DND-41 (cell line): ENCODE results near the gene G0S2.

Experiments
- ATAC-seq: fragments of 200-7000 bp; cut with Tn5 transposase; 3 replicates; pipeline ENCODE4 v1.9.1; 2021; ENCODE audit warnings: low read depth; ENCODE audit not compliant: insufficient read depth
- DNase-seq: peaks from one replicate; pipeline ENCODE4 v3.0.0-alpha.2; 2020
- H2AFZ ChIP-seq: 2 replicates; pipeline ENCODE4 v1.6.0; 2012; ENCODE audit warnings: low read depth, low read length
- H3K27ac ChIP-seq: 2 replicates; pipeline ENCODE4 v1.5.1; 2012; ENCODE audit warnings: low read length, inconsistent platforms
- H3K27me3 ChIP-seq: fragments of 200-600 bp; sonication (generic); 2 replicates; pipeline ENCODE4 v1.6.0; 2012; ENCODE audit warnings: low read length, mild to moderate bottlenecking, inconsistent platforms; ENCODE audit not compliant: insufficient read depth, poor library complexity
- H3K36me3 ChIP-seq: 2 replicates; pipeline ENCODE4 v1.5.1; 2012; ENCODE audit warnings: low read length, inconsistent platforms; ENCODE audit not compliant: insufficient read depth
- H3K4me1 ChIP-seq: 2 replicates; pipeline ENCODE4 v1.5.1; 2012; ENCODE audit warnings: mild to moderate bottlenecking, low read length; ENCODE audit not compliant: insufficient read depth
- H3K4me2 ChIP-seq: 2 replicates; pipeline ENCODE4 v1.6.0; 2012; ENCODE audit warnings: mild to moderate bottlenecking, moderate library complexity, low read length, inconsistent platforms; ENCODE audit not compliant: insufficient read depth
- H3K4me3 ChIP-seq, 2 experiments: fragments of 200-600 bp in 1 of 2; shearing (Covaris generic) in 1 of 2; 2 replicates each; pipeline ENCODE4 v1.5.1; 2012 to 2016; ENCODE audit warnings: inconsistent platforms in 2 of 2, low read length in 2 of 2, mild to moderate bottlenecking in 2 of 2, low read depth in 1 of 2, moderate library complexity in 1 of 2
- H3K79me2 ChIP-seq: 2 replicates; pipeline ENCODE4 v1.6.0; 2012; ENCODE audit warnings: low read length, inconsistent platforms; ENCODE audit not compliant: insufficient read depth
- H3K9ac ChIP-seq: 2 replicates; pipeline ENCODE4 v1.6.0; 2012; ENCODE audit warnings: low read depth, mild to moderate bottlenecking, inconsistent platforms, low read length, moderate library complexity
- H3K9me3 ChIP-seq: 2 replicates; pipeline ENCODE4 v1.5.1; 2012; ENCODE audit warnings: low read length, moderate library complexity, mild to moderate bottlenecking, inconsistent platforms; ENCODE audit not compliant: insufficient read depth, severe bottlenecking
- H4K20me1 ChIP-seq: 2 replicates; pipeline ENCODE4 v1.6.0; 2012; ENCODE audit warnings: low read length; ENCODE audit not compliant: insufficient read depth
- EZH2 ChIP-seq: IDR thresholded peaks from 3 replicates; pipeline ENCODE4 v1.6.1; 2012; ENCODE audit warnings: borderline replicate concordance, low read depth, mild to moderate bottlenecking, moderate library complexity, low read length, inconsistent platforms; ENCODE audit not compliant: severe bottlenecking
- TF ChIP-seq, protein P1 (sequence below): IDR thresholded peaks from 2 replicates; pipeline ENCODE4 v1.5.1; 2012; ENCODE audit warnings: borderline replicate concordance, low read length, moderate library complexity, mild to moderate bottlenecking; ENCODE audit not compliant: poor library complexity, severe bottlenecking; ENCODE audit errors: extremely low read depth

The G0S2 gene

DNA sequence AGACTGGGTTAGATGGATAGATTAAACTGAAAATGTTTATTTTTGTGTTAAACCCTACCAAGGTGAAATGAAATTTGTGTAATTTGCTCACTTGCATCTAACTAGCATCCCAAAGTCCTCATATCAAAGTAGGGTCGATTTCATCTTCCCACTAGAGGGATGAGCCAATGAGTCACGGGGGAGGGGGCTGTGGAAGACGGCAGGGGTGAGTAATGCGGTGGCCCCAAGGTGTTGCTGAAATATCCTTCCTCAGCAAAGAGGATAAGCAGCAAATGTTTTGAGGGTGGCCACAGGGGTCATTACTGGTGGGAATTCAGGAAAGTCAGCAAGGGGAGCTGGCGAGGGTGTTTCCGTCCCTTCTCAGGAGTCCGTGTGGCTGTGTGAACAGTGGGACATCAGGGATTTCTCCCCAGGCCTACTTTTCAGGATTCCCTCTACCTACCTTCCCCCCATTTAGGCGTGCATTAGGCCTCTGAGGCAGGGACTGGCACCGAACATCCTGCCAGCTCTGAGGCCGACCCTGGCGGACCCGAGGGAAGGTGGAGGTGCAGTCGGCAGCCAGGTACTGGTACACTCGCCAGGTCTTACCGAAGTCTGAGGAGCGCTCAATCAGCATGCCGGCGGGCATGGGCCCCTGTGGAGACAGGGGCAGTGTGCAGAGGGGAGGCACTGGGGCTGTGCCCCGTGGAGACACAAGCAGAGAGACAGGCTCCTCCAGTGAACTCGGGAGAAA, 41.0 kb upstream of the G0S2 start:
- Histone ChIP-seq H3K9ac (no peak overlapping the region), H3K4me3 (no peak overlapping the region), H3K27me3 (peaks cover 5% of the 10 kb centered on the region), H3K27ac (no peak overlapping the region), H2AFZ (no peak overlapping the region), H3K4me2 (no peak overlapping the region), H3K4me1 (no peaks in the 10 kb centered on the region), H4K20me1 (no peaks in the 10 kb centered on the region), H3K36me3 (no peaks in the 10 kb centered on the region), H3K79me2 (no peaks in the 10 kb centered on the region), H3K9me3 (no peaks in the 10 kb centered on the region)
- DNase-seq (no peak), ATAC-seq (no peak)
- no peak for TF ChIP-seq EZH2
- TF ChIP-seq, protein P1, sequence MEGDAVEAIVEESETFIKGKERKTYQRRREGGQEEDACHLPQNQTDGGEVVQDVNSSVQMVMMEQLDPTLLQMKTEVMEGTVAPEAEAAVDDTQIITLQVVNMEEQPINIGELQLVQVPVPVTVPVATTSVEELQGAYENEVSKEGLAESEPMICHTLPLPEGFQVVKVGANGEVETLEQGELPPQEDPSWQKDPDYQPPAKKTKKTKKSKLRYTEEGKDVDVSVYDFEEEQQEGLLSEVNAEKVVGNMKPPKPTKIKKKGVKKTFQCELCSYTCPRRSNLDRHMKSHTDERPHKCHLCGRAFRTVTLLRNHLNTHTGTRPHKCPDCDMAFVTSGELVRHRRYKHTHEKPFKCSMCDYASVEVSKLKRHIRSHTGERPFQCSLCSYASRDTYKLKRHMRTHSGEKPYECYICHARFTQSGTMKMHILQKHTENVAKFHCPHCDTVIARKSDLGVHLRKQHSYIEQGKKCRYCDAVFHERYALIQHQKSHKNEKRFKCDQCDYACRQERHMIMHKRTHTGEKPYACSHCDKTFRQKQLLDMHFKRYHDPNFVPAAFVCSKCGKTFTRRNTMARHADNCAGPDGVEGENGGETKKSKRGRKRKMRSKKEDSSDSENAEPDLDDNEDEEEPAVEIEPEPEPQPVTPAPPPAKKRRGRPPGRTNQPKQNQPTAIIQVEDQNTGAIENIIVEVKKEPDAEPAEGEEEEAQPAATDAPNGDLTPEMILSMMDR = no peak

DNA sequence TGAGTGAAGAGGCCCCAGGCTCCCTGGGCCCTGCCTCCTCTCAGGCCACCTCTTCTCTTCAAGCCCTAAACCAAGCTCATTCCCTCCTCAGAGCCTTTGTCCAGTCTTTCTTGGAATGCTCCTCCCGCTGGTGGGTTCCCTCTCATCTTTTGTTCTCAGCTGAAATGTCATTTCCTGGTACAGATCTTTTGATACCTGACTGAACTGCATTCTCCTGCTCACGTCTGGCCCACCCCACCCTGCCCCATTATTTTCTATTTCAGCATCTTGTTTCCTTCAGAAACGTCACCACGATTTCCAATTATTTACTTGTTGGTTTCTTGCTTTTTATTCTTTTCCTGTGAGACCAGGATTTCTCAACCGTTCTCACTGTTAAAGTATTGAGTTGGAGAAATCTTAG, 39.4 kb upstream of the G0S2 start:
- no peaks in the 10 kb centered on the region for H3K79me2 ChIP-seq
- no peak overlapping the region for H3K27ac ChIP-seq
- H3K4me1 ChIP-seq = no peaks in the 10 kb centered on the region
- no peak overlapping the region for H3K9ac ChIP-seq
- H2AFZ ChIP-seq = no peak overlapping the region
- H3K4me3 ChIP-seq = no peak overlapping the region
- DNase-seq (no peak), ATAC-seq (no peak)
- no peaks in the 10 kb centered on the region for H3K9me3 ChIP-seq
- no peaks in the 10 kb centered on the region for H3K36me3 ChIP-seq
- no peak overlapping the region for H3K4me2 ChIP-seq
- no peak for TF ChIP-seq EZH2
- TF ChIP-seq, protein P1 = no peak
- H3K27me3 ChIP-seq = peaks cover 5% of the 10 kb centered on the region
- no peaks in the 10 kb centered on the region for H4K20me1 ChIP-seq

DNA sequence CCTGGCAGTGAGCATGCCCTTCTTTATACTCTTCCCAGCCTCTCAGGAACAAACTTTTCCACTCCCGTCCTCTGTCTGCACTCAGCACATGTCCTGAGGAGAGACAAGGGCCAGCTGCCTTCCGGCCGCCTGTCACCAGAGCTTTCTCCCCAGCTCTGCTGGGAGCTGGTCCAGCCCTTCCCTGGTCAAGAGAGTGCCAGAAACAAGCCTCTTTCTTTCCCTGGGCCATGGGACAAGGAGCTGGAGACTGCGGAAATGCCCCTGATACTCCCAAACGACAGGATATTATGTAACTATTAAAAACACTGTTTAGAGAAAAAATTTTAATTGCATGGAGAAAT, 33.4 kb upstream of the G0S2 start:
- no peak for ATAC-seq
- no peak for TF ChIP-seq EZH2
- TF ChIP-seq, protein P1 = no peak
- DNase-seq = no peak
- Histone ChIP-seq H2AFZ (no peak overlapping the region), H3K36me3 (no peaks in the 10 kb centered on the region), H3K27ac (no peak overlapping the region), H3K9ac (no peak overlapping the region), H3K79me2 (no peaks in the 10 kb centered on the region), H3K9me3 (no peaks in the 10 kb centered on the region), H4K20me1 (no peaks in the 10 kb centered on the region), H3K27me3 (peaks cover 8% of the 10 kb centered on the region), H3K4me1 (no peaks in the 10 kb centered on the region), H3K4me2 (no peak overlapping the region), H3K4me3 (no peak overlapping the region)

DNA sequence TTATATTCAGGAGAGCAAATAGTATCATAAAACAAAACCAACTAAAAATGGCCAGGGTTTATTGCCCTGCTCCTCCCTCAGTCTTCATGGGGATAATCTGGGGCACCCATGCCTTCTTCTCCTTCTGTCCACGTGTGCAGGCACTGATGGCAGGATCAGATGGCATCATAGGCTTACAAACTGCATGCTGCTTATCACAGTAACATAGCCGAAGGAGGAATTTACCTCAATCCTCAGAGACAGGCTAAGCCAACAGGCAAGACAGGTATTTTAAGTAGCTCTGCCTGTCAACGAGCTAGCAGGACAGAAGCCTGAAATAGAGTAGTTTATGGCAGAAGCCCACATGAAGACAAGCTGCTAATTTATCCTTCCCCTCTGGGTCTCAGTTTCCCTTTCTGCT, 32.4 kb upstream of the G0S2 start:
- no peaks in the 10 kb centered on the region for H3K79me2 ChIP-seq
- no peak overlapping the region for H3K27ac ChIP-seq
- peaks cover 10% of the 10 kb centered on the region for H3K27me3 ChIP-seq
- no peaks in the 10 kb centered on the region for H4K20me1 ChIP-seq
- H3K4me3 ChIP-seq = no peak overlapping the region
- ATAC-seq (no peak), DNase-seq (no peak)
- H3K9ac ChIP-seq = no peak overlapping the region
- H3K36me3 ChIP-seq = no peaks in the 10 kb centered on the region
- H2AFZ ChIP-seq = no peak overlapping the region
- no peaks in the 10 kb centered on the region for H3K9me3 ChIP-seq
- H3K4me1 ChIP-seq = no peaks in the 10 kb centered on the region
- no peak overlapping the region for H3K4me2 ChIP-seq
- no peak for TF ChIP-seq EZH2
- TF ChIP-seq, protein P1 = no peak
